Natural killer cell (primary cell): ENCODE data around the gene ARHGEF4. TPM values are rescaled to one million over a fixed set of nuclear protein-coding genes. Genes with fewer than 3 reads are reported as not detected.

Experiments
- ATAC-seq, 3 donors: fragments of 150-1000 bp in 2 of 3; fragments of 200-7000 bp in 1 of 3; cut with Tn5 transposase; 1 replicate in 1 of 3; 2 replicates in 2 of 3; pipeline ENCODE4 v1.10.0; 2021; ENCODE audit warnings: mild to moderate bottlenecking in 2 of 3, moderate library complexity in 2 of 3
- DNase-seq, 2 donors: peaks; one replicate each; pipeline versions ENCODE4 v3.0.0 to v3.0.0-alpha.2; 2013 to 2021; ENCODE audit warnings: mixed read lengths in 1 of 2
- H3K27ac ChIP-seq: one replicate; pipeline ENCODE4 v1.5.1; 2013; ENCODE audit warnings: mild to moderate bottlenecking, low read length
- H3K27me3 ChIP-seq: one replicate; pipeline ENCODE4 v1.6.1; 2013; ENCODE audit warnings: low read length; ENCODE audit not compliant: control insufficient read depth, insufficient read depth
- H3K36me3 ChIP-seq: one replicate; pipeline ENCODE4 v1.6.1; 2013; ENCODE audit warnings: low read length; ENCODE audit not compliant: control insufficient read depth, insufficient read depth
- H3K4me1 ChIP-seq: one replicate; pipeline ENCODE4 v1.6.1; 2013; ENCODE audit warnings: low read length; ENCODE audit not compliant: control insufficient read depth, insufficient read depth
- H3K4me3 ChIP-seq: one replicate; pipeline ENCODE4 v1.5.1; 2013; ENCODE audit warnings: low read length
- H3K9me3 ChIP-seq: one replicate; pipeline ENCODE4 v1.6.1; 2013; ENCODE audit warnings: low read length; ENCODE audit not compliant: control insufficient read depth, insufficient read depth
- H3K27ac Mint-ChIP-seq, 2 donors: one replicate each; pipeline ENCODE4 v1.8.0; 2022; ENCODE audit warnings: mild to moderate bottlenecking in 2 of 2, mixed read lengths in 2 of 2, moderate library complexity in 1 of 2
- H3K27me3 Mint-ChIP-seq, 2 donors: one replicate each; pipeline ENCODE4 v1.8.0; 2022; ENCODE audit warnings: low read depth in 2 of 2, mixed read lengths in 2 of 2
- H3K36me3 Mint-ChIP-seq: one replicate; pipeline ENCODE4 v1.8.0; 2022; ENCODE audit warnings: mixed read lengths
- H3K4me1 Mint-ChIP-seq, 2 donors: one replicate each; pipeline ENCODE4 v1.8.0; 2022; ENCODE audit warnings: mixed read lengths in 2 of 2
- H3K4me3 Mint-ChIP-seq: one replicate; pipeline ENCODE4 v1.8.0; 2022; ENCODE audit warnings: mild to moderate bottlenecking, moderate library complexity, mixed read lengths
- H3K9me3 Mint-ChIP-seq, 2 donors: one replicate each; pipeline ENCODE4 v1.8.0; 2022; ENCODE audit warnings: mixed read lengths in 2 of 2
- WGBS: methylation state at CpG from one replicate; pipeline ENCODE4 v1.1.7; 2013; ENCODE audit warnings: missing lambda C conversion rate; ENCODE audit not compliant: insufficient coverage; 5-methylcytosine and 5-hydroxymethylcytosine counted together
- intact Hi-C: fragments of 100-400 bp; cut with micrococcal nuclease; formaldehyde crosslinking; loops from one replicate; pipeline ENCODE4 v1.14.2; 2022
- total RNA-seq, 4 donors: library from RNA; stranded (reverse); fragments of 120-200 nt in 1 of 4; gene quantifications; one replicate each; pipeline versions ENCODE4 v1.2.3 to v1.2.4, GENCODE V29; 2013 to 2022
- TF ChIP-seq, protein P1 (sequence below): fragments of 200-600 bp; IDR thresholded peaks from one replicate; pipeline ENCODE4 v1.8.0; 2022; ENCODE audit warnings: antibody characterized with exemption

The ARHGEF4 gene
- total RNA-seq, 3 donors from 2014 or later (not counting 1 experiment from before 2014, with no cell fraction given): 0.11 TPM; not detected in 2

DNA sequence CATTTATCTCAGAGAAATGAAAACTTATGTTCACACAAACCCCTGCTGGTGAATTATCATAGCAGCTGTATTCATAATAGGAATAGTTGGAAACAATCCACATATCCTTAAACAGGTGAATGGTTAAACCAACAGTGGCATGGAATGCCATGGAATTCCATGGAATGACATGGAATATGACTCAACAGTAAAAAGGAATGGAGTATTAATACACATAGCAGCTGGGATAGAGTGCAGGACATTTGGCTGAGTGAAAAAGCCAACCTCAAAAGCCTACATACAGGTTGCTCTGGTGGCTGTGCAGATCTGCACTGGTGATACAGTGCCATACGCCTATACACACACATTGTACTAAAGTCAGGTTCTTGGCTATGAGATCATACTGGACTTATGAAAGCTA, 187.0 kb downstream of the ARHGEF4 start:
- no peak for ATAC-seq
- H3K36me3 Mint-ChIP-seq: no peaks in the 10 kb centered on the region

DNA sequence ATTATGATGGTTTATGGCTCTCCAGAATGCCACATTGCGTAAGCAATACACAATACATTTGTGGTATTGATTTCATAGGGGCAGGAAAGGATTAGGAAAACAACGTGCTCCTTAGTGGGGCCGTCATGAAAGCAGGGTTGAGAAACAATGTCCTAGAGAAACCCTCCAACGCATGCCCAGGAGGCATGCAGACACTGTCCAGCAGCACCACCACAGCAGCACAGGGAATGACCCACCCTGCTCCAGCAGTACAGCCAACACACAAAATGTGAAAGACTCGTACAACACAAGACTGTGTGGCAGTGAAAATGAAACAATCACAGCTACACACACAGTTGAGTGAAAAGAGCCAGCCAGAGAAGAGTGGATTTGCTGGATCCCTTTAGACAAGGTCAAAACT, 190.2 kb downstream of the ARHGEF4 start:
- DNase-seq (no peak), ATAC-seq (no peak)
- peaks cover under 1% of the 10 kb centered on the region for H3K27me3 ChIP-seq
- H3K27ac Mint-ChIP-seq: no peak overlapping the region
- H3K4me1 Mint-ChIP-seq: no peaks in the 10 kb centered on the region
- intact Hi-C loops: no loop called here
- WGBS: 56% methylated on average over 5 of the region's 5 CpGs
- H3K36me3 ChIP-seq: no peaks in the 10 kb centered on the region
- no peak overlapping the region for H3K4me3 ChIP-seq
- peaks cover 6% of the 10 kb centered on the region for H3K9me3 ChIP-seq
- H3K27me3 Mint-ChIP-seq: peaks cover 11 to 41% of the 10 kb centered on the region in 2 donors
- TF ChIP-seq, protein P1, sequence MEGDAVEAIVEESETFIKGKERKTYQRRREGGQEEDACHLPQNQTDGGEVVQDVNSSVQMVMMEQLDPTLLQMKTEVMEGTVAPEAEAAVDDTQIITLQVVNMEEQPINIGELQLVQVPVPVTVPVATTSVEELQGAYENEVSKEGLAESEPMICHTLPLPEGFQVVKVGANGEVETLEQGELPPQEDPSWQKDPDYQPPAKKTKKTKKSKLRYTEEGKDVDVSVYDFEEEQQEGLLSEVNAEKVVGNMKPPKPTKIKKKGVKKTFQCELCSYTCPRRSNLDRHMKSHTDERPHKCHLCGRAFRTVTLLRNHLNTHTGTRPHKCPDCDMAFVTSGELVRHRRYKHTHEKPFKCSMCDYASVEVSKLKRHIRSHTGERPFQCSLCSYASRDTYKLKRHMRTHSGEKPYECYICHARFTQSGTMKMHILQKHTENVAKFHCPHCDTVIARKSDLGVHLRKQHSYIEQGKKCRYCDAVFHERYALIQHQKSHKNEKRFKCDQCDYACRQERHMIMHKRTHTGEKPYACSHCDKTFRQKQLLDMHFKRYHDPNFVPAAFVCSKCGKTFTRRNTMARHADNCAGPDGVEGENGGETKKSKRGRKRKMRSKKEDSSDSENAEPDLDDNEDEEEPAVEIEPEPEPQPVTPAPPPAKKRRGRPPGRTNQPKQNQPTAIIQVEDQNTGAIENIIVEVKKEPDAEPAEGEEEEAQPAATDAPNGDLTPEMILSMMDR: no peak
- H3K4me1 ChIP-seq: no peaks in the 10 kb centered on the region
- no peaks in the 10 kb centered on the region for H3K9me3 Mint-ChIP-seq
- no peaks in the 10 kb centered on the region for H3K36me3 Mint-ChIP-seq
- H3K27ac ChIP-seq: no peak overlapping the region
- no peak overlapping the region for H3K4me3 Mint-ChIP-seq

More for the DNA sequence above, 187.0 kb downstream of the ARHGEF4 start:
- Histone ChIP-seq H3K36me3 (no peaks in the 10 kb centered on the region), H3K9me3 (peaks cover 6% of the 10 kb centered on the region), H3K27ac (no peak overlapping the region), H3K27me3 (peaks cover 4% of the 10 kb centered on the region), H3K4me3 (no peak overlapping the region), H3K4me1 (no peaks in the 10 kb centered on the region)
- Mint-ChIP-seq H3K27me3 (peaks cover 15 to 43% of the 10 kb centered on the region in 2 donors), H3K4me3 (no peak overlapping the region), H3K4me1 (no peaks in the 10 kb centered on the region), H3K9me3 (no peaks in the 10 kb centered on the region), H3K27ac (no peak overlapping the region)
- intact Hi-C loops: no loop called here
- TF ChIP-seq, protein P1: no peak
- no peak for DNase-seq
- 100% methylated on average over 1 of the region's 1 CpG for WGBS

DNA sequence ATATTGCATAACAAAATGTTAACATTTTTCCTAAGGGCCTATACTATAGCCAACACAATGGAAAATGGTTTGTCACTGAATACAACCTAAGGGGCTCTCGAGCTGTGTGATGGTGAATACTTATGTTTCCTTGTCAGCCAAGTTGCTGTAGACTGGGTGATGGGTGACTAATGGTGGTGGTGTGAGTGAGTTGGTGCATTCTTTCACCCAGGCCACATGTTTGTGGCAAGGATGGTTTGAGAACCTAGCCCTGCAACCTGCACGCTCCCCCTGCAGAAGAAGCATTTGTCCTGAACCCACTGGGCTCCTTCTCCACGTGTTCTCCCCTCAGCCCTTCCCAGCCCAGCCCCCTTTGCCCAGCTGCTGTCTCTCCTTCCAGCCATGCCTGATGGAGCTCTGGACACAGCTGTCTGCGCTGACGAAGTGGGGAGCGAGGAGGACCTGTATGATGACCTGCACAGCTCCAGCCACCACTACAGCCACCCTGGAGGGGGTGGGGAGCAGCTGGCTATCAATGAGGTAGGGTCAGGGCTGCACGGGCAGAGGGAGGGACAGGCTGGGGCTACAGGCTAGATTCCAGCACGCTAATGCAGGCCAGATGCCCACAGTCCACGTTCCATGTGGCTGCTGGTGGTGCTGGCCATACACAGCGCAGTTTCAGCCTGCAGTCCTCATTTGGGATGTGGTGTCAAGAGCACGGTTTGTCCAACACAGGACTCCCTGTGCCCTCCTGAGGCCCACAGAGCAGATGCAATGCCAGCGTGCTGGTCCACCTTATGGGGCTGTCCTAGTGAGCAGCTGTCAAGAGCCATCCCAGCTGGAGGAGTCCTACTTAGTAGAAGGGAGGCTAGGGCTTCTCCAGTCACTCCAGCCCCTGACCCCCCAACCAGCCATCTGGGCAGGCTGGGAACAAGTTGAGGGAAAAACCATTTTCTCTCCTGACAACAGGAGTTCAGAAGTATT, 191.1 kb downstream of the ARHGEF4 start:
- TF ChIP-seq, protein P1: no peak
- intact Hi-C loops: no loop called here
- Mint-ChIP-seq H3K4me1 (no peaks in the 10 kb centered on the region), H3K4me3 (no peak overlapping the region), H3K27ac (no peak overlapping the region), H3K9me3 (no peaks in the 10 kb centered on the region), H3K27me3 (peaks cover 10 to 33% of the 10 kb centered on the region in 2 donors), H3K36me3 (no peaks in the 10 kb centered on the region)
- 85% methylated on average over 12 of the region's 12 CpGs for WGBS
- Histone ChIP-seq H3K9me3 (peaks cover 6% of the 10 kb centered on the region), H3K27ac (no peak overlapping the region), H3K36me3 (no peaks in the 10 kb centered on the region), H3K4me3 (no peak overlapping the region), H3K27me3 (no peaks in the 10 kb centered on the region), H3K4me1 (no peaks in the 10 kb centered on the region)
- DNase-seq: no peak
- no peak for ATAC-seq
